Hematopoietic multipotent progenitor cell treated with erythropoietin and hydrocortisone succinate and interleukin-3 and kit ligand, for 6 days (in vitro differentiated cells): ENCODE data around the gene TNFRSF18.

Experiments used
- DNase-seq: peaks from one replicate; pipeline ENCODE4 v3.0.0-alpha.2; 2015

Gene TNFRSF18

DNA sequence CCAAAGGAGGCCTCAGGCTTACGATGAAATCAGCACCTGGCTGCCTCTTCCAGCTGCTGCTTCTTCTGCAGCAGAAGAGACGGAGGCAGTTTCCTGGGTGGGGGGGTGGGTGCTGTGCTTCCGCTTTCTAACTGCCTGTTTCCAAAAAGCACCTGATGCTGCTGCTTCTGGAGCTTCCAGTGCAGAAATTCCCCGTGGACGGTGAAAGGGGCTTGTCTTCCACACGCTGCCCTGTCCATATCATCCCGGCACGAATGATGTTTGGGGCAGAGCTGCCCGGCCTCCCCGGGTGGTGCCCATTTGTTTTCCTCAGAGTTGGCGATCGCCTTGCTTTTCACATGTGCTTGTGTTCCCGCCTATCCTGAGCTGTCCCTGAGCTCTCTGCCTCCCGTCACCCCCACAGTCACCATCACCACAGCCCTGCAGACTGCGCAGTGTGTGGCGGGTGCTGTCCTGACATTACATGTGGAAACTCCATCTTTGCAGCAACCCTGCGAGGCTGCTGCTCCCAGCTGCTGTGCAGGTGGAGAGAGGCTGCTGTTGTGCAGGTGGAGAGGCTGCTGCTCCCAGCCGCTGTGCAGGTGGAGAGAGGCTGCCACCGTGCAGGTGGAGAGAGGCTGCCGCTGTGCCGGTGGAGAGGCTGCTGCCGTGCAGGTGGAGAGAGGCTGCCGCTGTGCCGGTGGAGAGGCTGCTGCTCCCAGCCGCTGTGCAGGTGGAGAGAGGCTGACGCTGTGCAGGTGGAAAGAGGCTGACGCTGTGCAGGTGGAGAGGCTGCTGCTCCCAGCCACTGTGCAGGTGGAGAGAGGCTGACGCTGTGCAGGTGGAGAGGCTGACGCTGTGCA lies 30.9 kb downstream of the TNFRSF18 start:
- DNase-seq: no peak

DNA sequence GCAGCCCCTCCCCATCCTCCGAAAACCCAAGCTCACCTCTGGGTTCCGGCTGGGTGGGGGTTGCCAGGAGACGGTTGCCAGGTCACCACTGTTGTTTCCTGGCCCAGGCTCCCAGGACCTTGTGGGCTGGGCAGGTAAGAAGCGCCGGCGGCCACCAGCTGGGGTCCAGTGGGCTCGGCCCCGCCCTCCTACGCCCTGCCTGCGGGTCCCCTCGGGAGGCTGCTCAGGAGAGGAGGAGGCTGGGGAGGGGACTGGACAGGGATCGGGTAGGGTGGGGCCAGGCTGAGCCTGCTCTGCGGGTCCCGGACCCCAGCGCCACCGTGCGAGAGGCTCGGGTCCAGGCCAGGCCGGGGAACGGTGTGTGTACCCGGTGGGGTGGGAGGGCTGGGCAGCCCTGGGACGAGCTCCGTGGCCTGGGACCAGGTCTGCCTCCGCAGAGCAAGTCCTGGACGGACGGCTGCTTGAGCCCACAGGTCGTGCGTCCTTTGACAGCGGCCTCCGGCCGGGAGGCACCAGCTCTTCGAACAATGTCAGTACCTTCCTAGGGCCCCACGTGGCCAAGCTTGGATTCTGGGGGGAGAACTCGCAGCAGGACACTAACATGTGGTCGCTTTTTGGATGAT lies 32.5 kb downstream of the TNFRSF18 start, which contains the start of gene TTLL10:
Gene TTLL10 (plus strand): TSS at position 88 of the 623 bp plus-strand sequence. CDS start 5,336 bp downstream, outside the sequence.
- no peak for DNase-seq

DNA sequence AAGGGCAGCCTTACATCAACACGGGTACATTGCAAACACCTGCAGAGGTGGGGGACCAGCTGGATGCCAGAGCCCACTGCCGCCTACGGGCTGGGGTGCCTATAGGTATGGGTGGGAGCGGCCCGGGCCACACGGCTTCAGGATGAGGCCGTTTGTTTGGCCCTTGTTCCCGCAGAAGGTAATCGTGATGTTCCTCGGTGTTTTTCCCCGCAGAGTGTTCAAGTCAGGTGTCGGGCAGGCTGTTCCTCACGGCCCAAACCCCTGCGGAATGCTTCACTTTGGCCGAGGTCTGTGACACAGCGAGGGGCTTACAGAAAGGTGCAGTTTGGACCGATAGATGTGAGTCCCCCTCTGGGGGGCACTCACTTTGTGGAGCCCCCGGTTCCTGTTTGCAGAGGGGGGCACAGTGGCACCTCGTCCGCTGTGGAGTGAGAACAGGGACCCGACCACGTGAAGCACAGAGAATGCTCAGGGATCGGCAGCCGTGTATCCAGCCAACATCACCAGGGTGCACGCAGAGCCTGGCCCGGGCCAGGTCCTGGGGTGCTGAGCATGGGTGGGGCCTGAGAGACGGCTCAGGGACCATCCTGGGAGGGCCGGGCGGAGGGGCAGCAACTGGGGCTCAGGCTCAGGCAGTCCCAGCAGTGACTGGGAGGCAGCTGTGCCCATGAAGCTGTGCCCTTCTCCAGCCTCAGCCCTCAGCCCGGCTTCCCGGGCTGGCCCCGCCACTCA lies 33.2 kb downstream of the TNFRSF18 start:
- DNase-seq: no peak

DNA sequence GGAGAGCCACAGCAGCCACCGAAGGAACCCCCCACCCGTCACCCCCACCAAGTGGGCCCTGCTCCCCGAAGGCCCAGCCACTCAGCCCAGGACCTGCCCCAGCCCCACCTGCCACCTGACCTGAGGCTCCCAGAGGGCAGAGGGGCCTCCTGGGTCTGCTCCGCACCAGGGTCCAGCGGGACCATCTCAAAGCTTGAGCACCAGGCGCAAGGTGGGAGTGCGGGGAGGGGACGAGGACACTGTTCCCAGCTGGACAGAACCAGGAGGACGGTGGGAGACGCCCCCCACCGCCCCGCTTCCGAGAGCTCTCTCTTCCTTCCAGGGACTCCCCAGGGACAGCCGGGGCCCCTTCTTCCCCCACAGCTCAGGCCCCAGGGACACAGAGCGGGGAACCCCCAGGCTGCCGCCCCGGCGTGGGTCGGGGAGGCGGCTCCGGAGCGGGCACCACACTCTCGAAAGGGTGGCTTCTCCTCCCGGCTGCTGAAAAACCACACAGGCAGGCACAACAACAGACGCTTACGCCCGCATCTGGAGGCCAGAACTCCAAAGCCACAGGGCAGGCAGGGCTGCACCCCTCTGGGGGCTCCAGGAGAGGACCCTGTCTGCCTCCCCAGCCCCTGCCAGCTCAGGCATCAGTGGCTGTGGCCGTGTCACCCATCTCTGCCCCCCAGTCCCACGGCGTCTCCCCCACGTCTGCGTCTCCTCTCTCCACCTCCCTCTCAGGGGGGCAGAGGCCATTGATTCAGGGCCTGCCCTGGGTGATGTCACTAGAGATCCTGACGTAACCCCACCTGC lies 34.6 kb downstream of the TNFRSF18 start:
- no peak for DNase-seq

DNA sequence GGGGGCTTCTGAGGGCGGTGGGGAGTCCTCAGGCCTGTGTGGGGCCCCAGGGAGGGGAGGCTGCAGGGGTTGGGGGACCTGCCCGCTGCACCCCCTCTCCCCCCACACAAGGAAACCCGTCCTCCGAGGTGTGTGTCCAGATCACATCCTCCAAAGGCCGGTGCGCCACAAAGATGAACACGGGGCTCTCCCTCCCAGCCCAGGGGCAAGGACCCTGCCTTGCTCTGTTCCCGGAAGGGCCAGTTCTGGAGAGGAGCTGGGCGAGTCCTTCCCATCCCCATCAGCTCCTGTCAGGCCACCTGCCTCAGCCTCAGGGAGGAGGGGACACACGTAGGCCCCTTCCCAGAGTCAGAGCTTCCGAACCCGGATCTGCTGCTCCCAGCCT lies 35.2 kb downstream of the TNFRSF18 start:
- DNase-seq: no peak

DNA sequence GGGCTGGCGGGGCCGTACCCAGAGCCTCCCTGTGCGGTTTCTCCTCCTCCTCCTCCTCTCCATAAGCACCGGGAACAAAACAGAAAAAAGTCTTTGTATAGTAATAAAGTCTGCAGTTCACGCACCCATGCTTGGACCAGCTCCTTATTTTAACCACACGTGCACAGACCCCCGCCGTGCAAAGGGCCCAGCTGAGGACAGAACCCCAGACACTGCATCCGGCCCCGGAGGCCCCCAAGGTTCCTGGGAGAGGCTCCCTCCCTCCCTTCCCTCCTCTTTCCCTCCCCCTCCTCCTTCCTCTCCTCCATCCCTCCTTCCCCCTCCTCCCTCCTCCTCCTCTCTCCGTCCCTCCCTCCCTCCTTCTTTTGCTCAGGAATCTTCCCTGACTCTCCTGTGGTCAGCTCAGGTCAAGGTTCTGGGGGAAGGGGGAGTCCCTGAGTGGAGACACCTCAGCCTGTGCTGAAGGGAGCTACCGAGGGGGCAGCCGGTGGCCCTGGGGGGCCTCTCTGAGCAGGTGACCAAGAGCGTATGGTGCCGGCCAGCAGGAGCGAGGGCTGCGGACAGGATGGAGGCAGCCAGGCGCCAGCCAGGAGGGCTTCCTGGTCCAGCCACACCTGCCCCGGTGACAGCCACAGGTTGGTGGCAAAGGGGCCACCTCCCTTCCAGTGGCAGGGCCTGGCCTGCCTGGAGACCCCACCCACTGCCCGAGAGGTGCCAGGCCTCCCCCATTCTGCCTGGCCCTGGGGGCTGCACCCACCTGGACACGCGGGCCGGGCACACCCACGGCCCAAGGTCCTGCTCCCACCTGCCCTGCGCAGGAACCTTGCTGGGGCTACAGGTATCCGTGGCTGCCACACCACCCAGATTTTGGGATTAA lies 35.9 kb downstream of the TNFRSF18 start:
- no peak for DNase-seq

DNA sequence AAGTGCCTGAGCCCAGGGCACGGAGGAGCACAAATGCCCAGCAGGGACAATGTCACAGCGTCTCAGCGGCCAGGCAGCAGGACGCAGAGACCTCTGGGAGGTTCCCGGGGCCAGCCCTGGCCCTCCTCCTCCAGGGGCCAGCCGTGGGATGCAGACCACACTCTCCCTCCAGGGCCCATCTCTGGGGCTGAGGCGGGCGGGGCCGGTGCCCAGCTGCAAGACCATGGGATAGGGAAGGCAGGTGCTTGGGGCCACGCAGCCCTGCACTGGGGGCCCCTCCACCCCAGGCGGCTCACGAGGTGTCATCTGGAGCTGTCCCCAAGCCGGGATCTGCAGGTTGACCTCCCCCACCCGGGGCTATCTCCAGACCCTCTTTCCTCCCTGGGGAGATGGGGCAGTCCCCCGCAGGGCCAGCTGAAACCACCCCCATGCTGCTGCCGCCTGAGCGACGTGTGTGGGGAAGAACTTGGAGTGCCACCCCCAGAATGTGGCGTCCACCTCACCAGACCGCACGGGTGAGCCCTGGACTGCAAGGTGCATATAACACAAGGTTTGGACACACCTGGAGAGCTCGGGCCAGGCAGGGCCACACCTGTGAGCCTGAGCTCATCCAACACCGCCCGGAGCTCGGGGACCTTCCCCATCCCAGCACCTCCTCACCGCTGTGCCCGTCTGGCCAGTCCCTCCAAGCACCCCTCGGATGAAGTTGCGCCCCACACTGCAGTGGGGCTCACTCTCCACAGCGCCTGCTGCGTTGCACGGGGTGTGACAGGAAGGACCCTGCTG lies 36.8 kb downstream of the TNFRSF18 start:
- no peak for DNase-seq

DNA sequence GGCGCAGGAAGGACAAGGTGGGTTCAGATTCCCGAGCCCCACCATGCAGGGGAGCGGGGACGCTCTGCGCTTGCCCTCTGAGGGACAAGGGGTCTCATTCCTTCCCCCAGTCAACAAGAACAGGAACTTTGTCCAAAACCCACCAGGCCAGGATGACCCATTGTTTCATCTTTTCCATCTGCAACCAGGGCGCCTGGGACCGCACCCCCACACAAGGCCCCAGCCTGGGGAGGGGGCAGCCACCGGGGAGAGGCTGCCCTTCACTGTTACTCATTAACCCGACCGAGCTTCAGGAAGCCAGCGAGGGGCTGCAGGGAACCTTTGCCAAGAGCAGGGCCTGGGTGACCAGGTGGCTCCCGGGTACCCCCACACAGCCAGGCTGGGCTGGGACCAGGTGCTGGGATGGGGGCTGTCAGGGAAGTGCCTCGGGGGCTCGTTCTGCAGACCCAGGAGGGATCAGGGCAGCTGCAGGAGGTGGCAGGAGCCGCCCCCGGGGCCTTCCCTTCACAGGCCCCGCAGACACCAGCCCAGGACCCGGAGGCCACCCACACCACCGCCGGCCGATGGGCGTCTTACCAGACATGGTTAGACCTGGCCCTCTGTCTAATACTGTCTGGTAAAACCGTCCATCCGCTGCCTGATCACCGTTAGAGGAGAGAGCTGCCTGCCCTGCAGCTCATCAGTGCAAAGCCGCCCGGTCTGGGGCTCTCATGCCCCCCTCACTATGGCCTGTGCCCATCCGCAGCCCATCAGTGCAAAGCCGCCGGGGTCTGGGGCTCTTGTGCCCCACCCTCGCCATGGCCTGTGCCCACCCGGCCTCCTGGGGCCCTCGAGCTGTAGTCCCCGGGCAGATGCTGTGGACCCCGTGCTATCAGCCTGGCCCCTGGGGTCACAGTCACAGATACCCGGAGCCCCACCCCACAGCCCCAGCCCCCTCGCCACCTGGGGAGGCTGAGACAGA lies 37.7 kb downstream of the TNFRSF18 start:
- DNase-seq: no peak

DNA sequence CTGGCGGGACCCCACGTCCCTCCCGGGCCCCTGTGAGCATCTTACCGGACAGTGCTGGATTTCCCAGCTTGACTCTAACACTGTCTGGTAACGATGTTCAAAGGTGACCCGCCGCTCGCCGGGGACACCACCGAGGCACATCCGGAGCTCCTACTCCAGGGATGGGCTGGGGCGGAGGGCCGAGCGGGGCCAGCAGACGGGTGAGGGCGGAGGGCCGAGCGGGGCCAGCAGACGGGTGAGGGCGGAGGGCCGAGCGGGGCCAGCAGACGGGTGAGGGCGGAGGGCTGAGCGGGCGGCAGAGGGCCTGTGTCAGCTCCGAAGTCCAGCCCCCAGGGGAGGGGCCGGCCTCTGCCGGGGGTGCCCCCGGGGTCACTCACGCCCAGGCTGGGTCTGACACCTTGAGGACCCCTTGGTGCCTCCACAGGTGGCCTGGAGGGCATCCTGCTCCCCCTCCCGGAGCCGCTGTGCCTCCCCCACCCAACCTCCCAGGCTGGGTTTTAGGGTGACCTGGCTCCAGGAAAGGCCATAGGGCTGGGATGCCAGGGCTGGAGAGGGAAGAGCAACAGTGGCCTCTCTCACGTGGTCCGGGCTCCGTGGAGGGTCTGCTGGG lies 38.4 kb downstream of the TNFRSF18 start:
- no peak for DNase-seq

DNA sequence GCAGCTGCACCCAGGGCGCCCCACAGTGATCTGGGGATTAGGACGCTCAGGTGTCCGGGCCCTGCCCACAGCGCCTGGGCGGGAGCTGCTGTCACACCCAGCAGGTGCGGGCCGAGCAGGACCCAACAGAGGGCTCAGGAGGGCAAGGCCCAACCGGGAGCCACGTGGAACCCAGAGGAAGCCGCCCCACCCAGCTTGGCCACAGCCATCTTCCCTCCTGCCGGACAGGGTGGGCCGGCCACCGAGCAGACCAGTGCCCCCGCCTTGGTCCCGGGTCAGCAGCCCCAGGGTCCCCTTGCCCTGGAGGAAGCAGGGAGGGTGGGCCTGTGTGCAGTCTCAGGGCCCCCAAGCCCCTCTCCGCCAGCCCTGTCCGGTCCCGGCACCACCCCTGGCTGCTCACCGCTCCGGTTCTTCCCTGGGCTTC lies 39.0 kb downstream of the TNFRSF18 start:
- DNase-seq: no peak

DNA sequence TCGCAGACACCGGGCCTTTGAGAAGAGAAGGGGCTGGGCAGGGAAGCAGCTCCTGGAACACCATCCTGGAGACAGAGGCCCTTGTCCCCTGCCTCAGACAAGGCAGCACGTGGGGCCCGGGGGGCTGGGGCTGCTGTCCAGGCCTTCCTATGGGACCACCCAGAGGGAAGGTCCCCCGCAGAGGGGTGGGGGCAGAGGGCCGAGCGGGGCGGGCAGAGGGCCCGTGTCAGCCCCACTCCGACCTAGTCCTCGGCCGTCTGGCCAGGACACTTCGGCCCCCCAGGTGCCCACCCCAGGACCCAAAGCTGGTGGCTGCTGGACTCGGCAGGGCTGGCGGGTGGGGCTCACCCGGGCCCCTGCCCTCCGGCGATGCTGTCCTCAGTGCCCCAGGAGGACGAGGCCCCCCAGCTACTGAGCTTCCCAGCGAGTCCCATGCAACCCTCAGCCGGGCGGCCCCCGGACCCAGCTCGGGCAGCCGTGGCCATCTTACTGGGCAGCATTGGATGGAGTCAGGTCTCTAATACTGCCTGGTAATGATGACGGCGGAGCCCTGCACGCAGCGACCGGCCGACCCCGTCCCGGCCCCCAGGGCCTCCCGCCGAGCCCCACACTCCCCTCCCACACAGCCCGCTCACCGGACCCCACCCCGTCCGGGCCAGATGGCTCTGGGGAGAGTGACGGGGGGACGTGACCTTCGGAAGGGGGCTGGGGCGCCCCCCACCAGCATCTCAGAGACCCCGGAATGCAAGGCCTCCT lies 39.6 kb downstream of the TNFRSF18 start:
- DNase-seq: no peak

DNA sequence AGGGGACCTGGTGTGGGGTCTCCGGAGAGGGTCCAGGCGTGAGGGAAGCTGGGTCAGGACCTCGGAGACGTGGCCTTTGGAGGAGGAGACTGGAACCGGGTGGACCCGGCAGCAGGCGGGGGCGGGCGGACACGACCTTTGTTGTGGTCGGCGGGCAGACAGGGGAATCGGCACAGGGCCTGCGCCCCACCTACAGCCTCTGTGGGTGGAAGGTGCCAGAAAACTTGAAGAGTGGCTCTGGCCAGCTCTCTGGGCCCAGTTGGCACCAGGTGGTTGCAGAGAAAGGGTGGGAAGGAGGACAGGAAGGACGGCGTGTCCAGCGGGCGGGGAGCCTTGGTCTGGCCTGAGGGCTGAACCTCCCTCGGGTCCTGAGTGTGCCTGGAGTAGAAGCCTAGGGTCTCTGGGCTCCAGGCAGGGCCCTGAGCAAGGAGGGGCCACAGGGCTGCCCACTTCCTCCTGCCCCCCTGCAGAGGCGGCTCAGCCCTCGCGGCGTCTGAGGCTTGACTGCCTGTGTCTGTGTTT lies 40.4 kb downstream of the TNFRSF18 start:
- no peak for DNase-seq

DNA sequence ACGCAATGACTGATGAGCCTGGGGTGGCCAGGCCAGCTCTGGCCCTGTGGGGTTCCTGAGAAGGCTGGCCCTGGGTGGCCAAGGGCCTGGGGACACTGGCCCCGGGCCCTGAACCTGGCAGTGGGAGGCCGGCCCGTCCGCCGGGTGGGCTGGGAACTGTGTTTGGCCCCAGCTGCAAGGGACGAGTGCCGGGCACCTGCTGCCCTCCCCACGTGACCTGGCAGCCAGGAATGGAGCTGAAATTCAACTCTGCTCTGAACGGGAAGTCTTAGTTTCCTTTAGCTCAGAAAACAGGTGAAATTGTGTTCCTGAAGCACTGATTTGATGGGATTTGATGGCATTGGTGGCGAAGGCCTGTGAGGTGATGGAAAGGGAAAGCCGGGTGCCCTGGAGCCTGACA lies 40.9 kb downstream of the TNFRSF18 start:
- DNase-seq: no peak

DNA sequence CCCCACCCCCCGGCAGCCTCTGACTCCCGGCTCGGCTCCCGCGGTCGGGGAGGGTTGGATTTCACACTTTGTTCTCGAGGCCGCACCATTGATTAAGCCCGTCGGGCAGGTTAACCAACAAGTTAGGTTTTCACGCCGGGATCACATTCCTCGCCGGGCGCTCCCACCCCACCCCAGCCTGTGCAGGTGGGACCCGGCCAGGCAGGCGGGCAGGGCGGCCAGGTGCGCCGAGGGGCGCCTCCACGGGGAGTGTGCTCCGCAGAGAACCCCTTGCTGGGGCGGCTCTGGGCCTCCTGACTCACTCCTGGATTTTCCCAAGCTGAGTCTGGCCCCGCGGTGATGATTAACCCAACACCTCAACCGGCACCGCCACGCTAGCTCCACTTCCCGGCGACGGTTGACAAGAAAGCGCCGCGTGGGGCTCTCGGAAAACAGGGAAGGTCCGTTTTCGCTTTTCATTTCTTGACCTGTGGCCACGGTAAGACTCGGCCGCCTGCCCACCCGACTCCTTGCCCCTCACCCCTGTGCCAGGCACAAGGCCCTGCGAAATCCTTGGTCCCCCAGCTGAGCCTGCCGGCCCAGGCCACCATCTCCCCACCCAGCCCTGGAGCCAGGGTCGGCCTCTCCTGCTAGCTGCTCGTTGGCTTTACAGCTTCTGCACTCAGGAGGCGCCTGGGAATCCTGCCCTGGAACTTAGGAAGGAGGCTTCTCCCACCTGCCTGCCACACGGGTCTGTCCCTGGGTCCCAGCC lies 41.5 kb downstream of the TNFRSF18 start:
- no peak for DNase-seq

DNA sequence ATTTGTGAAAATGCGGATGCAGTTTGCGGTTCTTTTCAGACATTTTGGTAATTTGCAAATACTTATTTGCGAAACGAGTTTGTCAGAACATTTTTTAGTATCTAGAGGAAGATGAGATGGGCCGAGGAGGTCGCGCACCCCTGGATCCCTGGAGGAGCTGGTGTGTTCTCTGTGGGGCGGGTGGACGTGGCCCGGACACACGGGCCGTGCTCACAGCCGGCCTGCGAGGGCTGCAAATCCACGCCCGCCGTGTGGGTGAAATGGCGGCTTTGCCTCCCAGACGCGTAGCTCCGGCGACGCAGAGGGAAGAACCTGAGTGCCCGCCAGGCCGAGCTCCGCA lies 42.1 kb downstream of the TNFRSF18 start:
- no peak for DNase-seq

DNA sequence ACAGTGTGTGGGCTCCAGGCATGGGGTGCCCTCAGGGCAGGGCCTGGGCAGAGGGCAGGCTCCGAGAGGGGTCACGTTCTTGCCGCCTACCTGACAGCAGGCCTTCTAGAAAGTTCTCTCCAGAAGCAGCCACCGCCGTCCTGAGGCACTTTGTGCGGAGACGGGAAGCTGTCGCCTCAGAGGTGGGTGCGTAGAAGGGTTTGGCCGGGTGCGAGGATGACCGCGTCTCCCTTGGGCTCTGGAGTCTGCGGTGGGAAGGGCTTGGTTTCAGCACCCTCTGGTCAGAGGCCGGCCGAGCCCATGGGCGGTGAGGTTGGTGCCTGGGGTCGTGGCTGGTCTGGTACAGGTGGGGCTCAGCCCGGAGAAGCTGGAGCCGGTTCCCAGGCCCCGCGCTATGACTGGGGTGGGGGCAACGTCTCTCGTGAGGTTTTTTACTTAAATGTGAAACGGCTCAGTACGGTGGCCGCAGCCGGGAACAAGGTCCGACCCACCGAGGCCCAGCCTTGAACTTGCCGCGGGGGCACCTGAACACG lies 42.8 kb downstream of the TNFRSF18 start:
- no peak for DNase-seq
